ENCODE measurements around the gene GNG12. TPM values are rescaled to one million over a fixed set of nuclear protein-coding genes. Genes with fewer than 3 reads are reported as not detected.
"Not testable (repeated sequence)": the region's sequence is repeated elsewhere in the genome, so short reads cannot be mapped to it uniquely, and the experiment has no call there.

GNG12 gene
- total and polyA plus RNA-seq, 3 donors from 2014 or later, result 28.1 to 46.0 (median 39.3) TPM

DNA sequence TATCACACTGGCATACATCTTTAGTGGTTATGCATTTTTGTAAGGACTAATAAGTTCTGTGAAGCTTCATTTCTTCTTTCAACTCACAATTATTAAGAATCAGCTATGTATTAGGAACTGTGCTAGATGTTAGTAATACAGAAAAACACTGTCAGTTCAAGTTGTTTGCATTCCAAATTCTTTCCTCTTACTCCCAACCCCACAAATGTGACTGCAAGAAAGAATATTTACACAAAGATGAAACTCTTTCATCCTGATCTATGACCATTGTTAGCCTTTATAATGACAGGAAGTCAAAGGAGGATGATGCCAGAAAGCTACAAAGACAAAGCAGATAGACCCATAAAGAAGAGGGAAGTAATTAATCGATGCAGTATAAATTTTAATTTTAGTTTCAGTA is 169.2 kb downstream of the GNG12 start:
- 52 to 70% methylated on average over 1 of the region's 1 CpG for WGBS, 2 donors

GRCh38 chr1:67662884-67663283 is 170.4 kb downstream of the GNG12 start:
- no peaks in the 10 kb centered on the region for H3K4me1 ChIP-seq
- H3K9me3 ChIP-seq, result no peaks in the 10 kb centered on the region
- no peaks in the 10 kb centered on the region for H3K27me3 ChIP-seq
- no peak for DNase-seq
- H3K36me3 ChIP-seq (ENCODE audit: low read depth, missing control alignments), result no peaks in the 10 kb centered on the region
- no peak for TF ChIP-seq CTCF (IDR thresholded peaks at IDR 0.05)
- no peak for TF ChIP-seq POLR2A (IDR thresholded peaks at IDR 0.05)
- intact Hi-C loops (cut with DNase I; ENCODE audit: low total_unique reads), result no loop called here
- no peak overlapping the region for H3K4me3 ChIP-seq
- 77 to 79% methylated on average over 6 of the region's 6 CpGs for WGBS, 2 donors
- no peak overlapping the region for H3K27ac ChIP-seq

More for the DNA sequence above, 169.2 kb downstream of the GNG12 start:
- intact Hi-C loops (cut with DNase I; ENCODE audit: low total_unique reads), result no loop called here
- H3K9me3 ChIP-seq, result no peaks in the 10 kb centered on the region
- H3K36me3 ChIP-seq (ENCODE audit: low read depth, missing control alignments), result no peaks in the 10 kb centered on the region
- no peaks in the 10 kb centered on the region for H3K4me1 ChIP-seq
- H3K27me3 ChIP-seq, result no peaks in the 10 kb centered on the region
- no peak overlapping the region for H3K27ac ChIP-seq
- no peak overlapping the region for H3K4me3 ChIP-seq
- no peak for TF ChIP-seq CTCF (IDR thresholded peaks at IDR 0.05)
- TF ChIP-seq POLR2A (IDR thresholded peaks at IDR 0.05), result no peak
- DNase-seq, result no peak

GRCh38 chr1:67659229-67659628 is 174.0 kb downstream of the GNG12 start:
- 60 to 78% methylated on average over 2 of the region's 2 CpGs for WGBS, 2 donors
- TF ChIP-seq POLR2A (IDR thresholded peaks at IDR 0.05) (no peak), CTCF (IDR thresholded peaks at IDR 0.05) (no peak)
- no peak overlapping the region for H3K4me3 ChIP-seq

GRCh38 chr1:67657152-67657551 is 176.1 kb downstream of the GNG12 start:
- H3K4me1 ChIP-seq; H3K36me3 ChIP-seq (ENCODE audit: low read depth, missing control alignments); H3K27me3 ChIP-seq; H3K4me3 ChIP-seq; H3K27ac ChIP-seq; DNase-seq; intact Hi-C loops (cut with DNase I; ENCODE audit: low total_unique reads); H3K9me3 ChIP-seq: not testable (repeated sequence)
- WGBS, 2 donors, result 90 to 97% methylated on average over 1 of the region's 1 CpG

More at GRCh38 chr1:67659229-67659628, 174.0 kb downstream of the GNG12 start:
- no peaks in the 10 kb centered on the region for H3K4me1 ChIP-seq
- no peaks in the 10 kb centered on the region for H3K36me3 ChIP-seq (ENCODE audit: low read depth, missing control alignments)
- H3K27ac ChIP-seq, result no peak overlapping the region
- peak; percentile 22 for DNase-seq
- no peaks in the 10 kb centered on the region for H3K9me3 ChIP-seq
- no peaks in the 10 kb centered on the region for H3K27me3 ChIP-seq
- intact Hi-C loops (cut with DNase I; ENCODE audit: low total_unique reads), result no loop called here

DNA sequence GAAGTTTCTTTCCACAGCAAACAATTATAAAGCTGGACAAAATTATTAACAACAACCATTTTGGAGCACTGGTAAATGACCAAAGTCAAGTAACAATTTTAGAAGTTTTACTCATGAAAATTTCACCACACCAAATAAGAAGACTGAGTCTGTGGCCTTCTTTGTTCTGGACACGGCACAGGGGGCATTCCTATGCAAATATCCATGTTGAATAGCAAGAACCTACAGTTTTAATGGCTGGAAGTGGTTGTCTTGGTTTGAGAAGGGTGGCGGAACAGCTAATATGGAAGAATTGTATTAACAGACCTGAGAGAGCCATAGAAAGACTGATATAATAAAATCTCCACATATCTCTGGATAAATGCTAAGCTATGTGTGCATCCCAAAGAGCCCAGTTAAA is 177.7 kb downstream of the GNG12 start:
- intact Hi-C loops (cut with DNase I; ENCODE audit: low total_unique reads), result no loop called here
- no peaks in the 10 kb centered on the region for H3K4me1 ChIP-seq
- no peaks in the 10 kb centered on the region for H3K27me3 ChIP-seq
- H3K9me3 ChIP-seq, result no peaks in the 10 kb centered on the region
- no peak for DNase-seq
- no peak for TF ChIP-seq POLR2A (IDR thresholded peaks at IDR 0.05)
- no peak for TF ChIP-seq CTCF (IDR thresholded peaks at IDR 0.05)
- no peaks in the 10 kb centered on the region for H3K36me3 ChIP-seq (ENCODE audit: low read depth, missing control alignments)
- H3K27ac ChIP-seq, result no peak overlapping the region
- 87 to 96% methylated on average over 2 of the region's 2 CpGs for WGBS, 2 donors
- no peak overlapping the region for H3K4me3 ChIP-seq

Data from testis (tissue), 3 donors.